T47D (cell line): ENCODE data around the gene CUL9.

Source experiments
- DNase-seq, 2 experiments: peaks; one replicate each; pipeline versions ENCODE4 v3.0.0 to v3.0.0-alpha.2; 2011 to 2012; ENCODE audit warnings: low read depth in 1 of 2, low spot score in 1 of 2
- JUND ChIP-seq: IDR thresholded peaks from 2 replicates; pipeline ENCODE4 v1.6.1; 2012; ENCODE audit warnings: low read depth
- in situ Hi-C: cut with HindIII; loops from 2 replicates; pipeline ENCODE4 v1.10.0; 2016; ENCODE audit warnings: low sequenced_read_pairs, low pct_unique_long_range_greater_than_20kb

Gene CUL9

DNA sequence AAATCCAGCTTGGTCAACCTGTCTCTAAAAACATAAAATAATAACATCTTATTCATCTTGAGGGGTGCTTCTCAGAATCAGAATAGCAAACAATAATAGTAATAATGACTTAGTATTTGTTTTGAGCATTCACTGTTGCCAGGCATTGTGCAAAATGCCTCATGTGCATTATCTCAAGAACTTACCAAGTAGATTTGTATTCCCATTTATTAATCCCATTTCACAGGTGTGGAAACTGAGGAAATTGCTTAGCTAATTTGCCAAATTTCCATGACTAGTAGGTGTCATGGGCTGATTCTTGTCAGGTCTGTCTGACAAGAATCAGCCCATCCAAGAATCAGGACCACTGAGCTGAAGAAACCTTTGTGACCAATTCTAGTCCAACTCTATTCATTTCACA, 66.8 kb downstream of the CUL9 start:
- DNase-seq = no peak
- TF ChIP-seq JUND = no peak
- in situ Hi-C loops = no loop called here

- DNase-seq = peak in 1 of 2 experiments; percentile 61
- in situ Hi-C loops = no loop called here
- no peak for TF ChIP-seq JUND
Observed at GRCh38 chr6:43250992-43251373, 69.0 kb downstream of the CUL9 start.

GRCh38 chr6:43253401-43253800, 71.4 kb downstream of the CUL9 start:
- no peak for TF ChIP-seq JUND
- in situ Hi-C loops = no loop called here
- DNase-seq = no peak

DNA sequence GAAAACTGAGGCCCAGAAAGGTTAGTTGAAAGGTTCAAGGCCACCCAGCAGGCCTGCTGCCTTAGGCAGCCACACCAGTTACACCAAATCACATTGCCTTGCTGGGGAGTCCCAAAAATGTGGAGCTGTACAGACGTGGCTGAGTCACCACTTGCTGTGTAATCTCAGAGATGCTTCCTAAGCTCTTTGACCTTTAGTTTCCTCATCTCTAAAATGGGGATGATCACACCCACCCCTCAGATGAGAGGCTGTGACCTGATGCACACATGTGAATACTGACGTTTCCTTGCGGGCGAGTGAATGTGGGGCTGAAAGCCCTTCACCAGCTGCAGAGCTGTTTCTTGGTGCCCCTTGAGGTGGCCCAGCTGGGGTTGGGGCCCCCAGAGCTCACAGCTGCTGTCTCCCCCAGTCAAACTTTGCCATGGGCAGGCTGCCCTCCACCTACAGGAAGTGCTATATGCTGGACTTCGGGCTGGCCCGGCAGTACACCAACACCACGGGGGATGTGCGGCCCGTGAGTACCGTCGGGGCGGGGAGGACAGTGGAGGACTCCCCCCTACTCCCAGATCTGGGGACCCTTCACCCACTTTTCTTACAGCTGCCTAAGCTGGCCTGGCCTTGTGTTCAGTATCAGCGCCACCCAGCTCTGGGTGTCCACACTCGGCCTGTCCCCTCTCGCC, 72.3 kb downstream of the CUL9 start:
- no peak for DNase-seq
- TF ChIP-seq JUND = no peak
- in situ Hi-C loops = no loop called here

GRCh38 chr6:43254846-43255245, 72.8 kb downstream of the CUL9 start:
- no peak for TF ChIP-seq JUND
- in situ Hi-C loops = no loop called here
- DNase-seq = no peak

DNA sequence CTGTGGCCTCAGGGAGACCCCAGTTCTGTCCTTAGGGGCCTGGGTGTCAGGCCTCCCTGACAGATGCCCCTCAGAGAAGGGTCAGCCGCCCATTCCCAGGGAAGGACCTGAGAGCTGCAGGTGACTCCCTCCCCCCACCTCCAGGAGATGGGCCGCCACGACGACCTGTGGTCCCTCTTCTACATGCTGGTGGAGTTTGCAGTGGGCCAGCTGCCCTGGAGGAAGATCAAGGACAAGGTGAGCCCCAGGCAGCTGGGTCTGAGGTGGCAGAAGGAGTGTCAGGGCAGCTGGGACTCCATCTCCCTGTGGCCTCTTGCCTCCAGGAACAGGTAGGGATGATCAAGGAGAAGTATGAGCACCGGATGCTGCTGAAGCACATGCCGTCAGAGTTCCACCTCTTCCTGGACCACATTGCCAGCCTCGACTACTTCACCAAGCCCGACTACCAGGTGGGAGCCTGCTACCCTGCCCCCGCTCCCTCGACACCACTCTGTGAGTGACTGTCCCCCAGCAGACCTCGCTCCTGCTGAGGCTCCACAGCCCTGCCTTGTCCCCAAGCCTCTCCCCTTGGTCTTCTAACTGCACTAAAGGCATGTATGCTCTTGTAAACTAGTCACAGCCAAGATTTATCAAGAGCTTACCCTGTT, 73.5 kb downstream of the CUL9 start:
- no peak for TF ChIP-seq JUND
- DNase-seq = no peak
- in situ Hi-C loops = no loop called here

- no peak for TF ChIP-seq JUND
- in situ Hi-C loops = no loop called here
- no peak for DNase-seq
Observed at GRCh38 chr6:43256670-43257366, 74.8 kb downstream of the CUL9 start.

- no peak for TF ChIP-seq JUND
- no peak for DNase-seq
- in situ Hi-C loops = no loop called here
Observed at GRCh38 chr6:43257367-43258145, 75.6 kb downstream of the CUL9 start.

DNA sequence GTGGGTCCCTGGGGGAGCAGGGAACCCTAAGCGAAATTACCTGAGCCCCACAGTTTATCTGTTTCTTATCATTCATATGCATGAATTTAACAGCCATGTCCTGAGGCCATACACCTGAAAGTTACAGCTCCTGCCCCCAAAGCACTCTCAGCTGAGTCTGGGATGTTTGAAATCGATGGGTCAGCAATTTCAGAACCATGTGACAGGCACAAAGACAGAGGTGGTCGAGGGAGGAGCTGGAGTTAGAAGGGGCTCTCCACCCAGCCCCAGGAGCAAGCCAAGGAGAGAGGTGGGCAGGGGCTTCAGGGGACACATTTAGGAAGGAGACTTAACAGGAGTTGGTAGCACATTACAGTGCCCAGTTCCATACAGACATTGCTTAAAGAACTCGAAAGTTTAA, 76.2 kb downstream of the CUL9 start:
- DNase-seq = no peak
- in situ Hi-C loops = no loop called here
- TF ChIP-seq JUND = no peak

GRCh38 chr6:43258807-43259686, 77.1 kb downstream of the CUL9 start:
- in situ Hi-C loops = no loop called here
- no peak for DNase-seq
- no peak for TF ChIP-seq JUND

- DNase-seq = no peak
- in situ Hi-C loops = no loop called here
- no peak for TF ChIP-seq JUND
Observed at GRCh38 chr6:43260791-43261190, 78.8 kb downstream of the CUL9 start.

DNA sequence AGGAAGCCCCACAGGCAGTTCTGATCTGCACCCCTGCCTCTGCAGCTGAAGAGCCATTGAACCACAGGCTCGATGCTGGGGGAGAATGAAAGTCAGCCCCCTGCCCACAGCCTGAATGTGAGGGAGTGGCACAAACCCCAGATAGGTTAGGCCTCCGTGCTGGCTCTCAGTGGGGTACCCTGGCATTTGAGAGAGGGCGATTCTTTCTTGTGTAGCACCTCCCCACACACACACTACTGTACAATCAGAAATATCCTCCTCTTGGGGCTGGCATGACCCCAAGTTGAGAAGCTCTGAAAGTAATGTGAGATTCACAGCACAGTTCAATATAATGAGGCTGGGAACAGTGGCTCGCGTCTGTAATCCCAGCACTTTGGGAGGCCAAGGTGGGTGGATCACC, 79.2 kb downstream of the CUL9 start:
- in situ Hi-C loops = no loop called here
- TF ChIP-seq JUND = no peak
- DNase-seq = no peak
